GM18508 (cell line): ENCODE data around the gene CA12.
"Not testable (repeated sequence)": the region's sequence is repeated elsewhere in the genome, so short reads cannot be mapped to it uniquely, and the experiment has no call there.

Source experiments
- ATAC-seq: cut with Tn5 transposase; IDR thresholded peaks from one replicate; pipeline ENCODE4 v1.9.1; 2021; ENCODE audit warnings: moderate number of reproducible peaks; ENCODE audit not compliant: insufficient read depth, unreplicated experiment

CA12 gene

DNA sequence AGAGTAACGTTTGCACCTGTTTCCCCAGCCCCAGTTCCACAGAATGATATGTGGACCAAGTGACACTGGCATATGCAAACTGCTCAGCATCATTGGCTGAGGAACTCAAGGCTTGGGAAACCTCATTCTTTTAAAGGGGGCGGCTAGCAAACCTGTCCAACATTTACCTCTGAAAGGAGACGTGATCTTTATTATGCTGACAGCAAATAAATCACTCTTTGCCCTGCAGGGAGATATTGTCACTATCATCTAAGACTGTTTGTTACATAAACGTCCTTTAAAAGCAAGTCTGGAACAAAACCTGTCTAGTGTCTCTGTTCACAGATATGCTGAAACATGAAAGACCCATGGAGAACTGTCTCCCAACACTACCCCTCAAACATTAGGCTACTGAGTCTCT is 21.5 kb downstream of the CA12 start:
- no peak for ATAC-seq

DNA sequence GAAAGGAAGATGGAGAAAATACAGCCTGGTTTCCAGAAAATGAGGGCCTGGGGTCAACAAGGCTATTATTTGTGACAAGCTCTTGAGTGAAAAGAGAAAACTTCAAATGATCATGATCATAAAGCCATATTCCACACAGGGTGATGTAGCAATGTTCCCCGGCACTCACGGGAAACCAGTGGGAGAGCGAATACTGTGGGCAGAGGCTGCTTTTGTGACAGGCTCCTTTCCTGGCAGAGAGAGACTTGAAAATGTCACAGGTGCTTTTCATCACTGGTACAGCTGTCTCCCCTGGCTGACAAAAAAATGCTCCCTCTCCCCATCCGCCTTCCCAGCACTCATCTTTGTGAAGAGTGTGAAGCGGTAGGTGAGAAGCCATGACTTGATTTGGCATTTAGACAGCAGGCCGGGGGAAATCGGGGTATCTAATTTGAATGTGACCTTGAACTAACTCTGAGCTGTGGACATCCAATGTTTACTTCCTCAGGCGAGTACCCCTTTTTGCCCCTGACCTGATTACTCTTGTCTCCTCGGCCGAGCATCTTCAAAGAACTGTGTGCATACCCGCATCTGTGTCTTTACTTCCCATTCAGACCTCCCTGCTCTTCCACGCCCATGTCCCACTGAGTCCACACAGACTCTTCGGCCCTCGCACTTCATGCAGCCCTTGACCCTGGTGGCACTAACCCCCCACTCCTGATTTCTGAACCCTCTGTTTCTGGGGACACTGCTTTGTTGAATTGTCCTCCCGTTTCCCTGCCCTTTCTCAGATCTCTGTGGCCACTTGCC is 23.2 kb downstream of the CA12 start:
- no peak for ATAC-seq

DNA sequence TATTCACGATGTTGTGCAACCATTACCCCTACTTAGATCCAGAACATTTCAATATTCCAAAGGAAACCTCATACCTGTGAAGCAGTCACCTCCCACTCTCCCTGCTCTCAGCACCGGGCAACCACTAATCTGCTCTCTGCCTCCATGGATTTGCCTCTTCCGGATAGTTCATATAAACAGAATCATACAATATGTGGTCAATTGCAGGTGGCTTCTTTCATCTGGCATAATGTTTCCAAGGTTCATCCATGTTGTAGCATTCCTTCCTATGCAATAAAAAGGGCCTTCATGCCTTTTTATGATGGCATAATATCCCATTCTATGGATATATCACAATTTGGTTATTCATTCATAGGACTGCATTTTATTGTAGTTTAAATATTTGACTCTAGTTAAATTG is 23.9 kb downstream of the CA12 start:
- no peak for ATAC-seq

DNA sequence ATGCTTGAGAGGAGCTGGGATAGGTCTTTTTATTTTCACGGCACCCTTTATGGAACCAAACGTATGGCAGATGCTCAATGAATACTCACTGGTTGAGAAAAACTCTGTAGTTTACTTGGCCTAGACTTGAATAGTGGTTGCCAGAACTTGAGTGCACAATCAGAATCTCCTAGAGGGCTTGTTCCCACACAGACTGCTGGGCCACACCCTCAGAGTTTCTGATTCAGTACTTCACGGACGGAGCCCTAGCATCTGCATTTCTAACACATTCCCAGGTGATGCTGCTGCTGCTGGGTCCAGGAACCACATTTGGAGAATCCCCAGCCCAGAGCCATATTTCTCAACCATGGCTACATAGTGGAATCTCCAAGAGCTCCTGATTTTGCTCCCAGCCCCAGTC is 24.6 kb downstream of the CA12 start:
- no peak for ATAC-seq

DNA sequence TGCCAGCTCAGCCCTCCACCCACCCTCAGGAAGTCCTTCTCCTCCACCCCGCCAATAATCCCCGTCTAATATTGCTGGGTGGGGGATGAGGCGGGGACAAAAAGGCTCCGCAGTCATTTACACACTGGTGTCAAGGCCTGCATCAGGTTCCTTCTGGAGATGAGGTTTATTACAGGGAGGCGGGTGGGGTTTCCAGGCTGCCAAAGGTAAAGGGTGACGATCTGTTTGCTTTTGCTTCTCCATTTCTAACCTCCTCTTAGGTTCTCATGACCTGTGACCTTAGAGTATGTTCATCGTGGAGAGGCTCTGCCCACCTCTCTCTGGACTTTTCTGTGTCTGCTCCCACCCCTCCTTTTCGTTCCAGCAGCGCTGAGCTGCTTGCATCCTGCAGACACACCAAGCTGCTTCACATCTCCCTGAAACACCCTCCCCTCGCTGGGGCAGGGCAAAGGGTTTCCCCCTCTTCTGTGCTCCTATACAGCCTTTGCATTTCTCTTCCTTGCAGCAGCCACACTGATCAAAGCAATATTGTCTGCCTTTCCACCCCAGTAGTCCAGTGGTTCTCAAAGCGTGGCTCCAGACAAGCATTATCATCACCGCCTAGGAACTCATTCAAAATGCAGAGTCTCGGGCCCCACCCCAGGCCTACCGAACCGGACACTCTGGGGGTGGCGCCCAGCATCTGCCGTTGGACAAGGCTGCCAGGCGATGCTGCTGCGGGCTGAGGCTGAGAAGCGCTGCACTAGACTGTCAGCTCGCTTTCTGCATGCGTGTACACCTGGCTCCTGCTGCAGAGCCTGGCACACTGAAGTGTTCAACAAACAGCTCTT is 26.6 kb downstream of the CA12 start:
- ATAC-seq = no peak

DNA sequence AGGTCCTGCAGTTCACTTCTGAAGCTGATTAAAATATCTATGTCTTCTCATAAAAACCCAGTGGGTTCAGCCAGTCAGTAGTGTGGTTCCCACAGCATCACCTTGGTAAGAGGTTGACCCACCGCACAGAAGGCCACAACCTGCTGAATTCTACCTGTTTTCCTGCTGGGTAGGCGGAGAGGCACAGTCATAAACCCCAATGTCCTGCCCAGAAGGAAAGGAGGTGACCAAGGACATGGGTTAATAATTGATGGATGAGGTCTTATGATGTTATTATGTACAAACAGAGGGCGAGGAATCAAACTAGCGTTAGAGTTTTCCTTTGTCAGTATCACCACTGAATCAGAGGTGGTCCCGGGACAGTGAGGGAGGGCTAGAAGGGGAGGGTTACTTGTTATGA is 27.8 kb downstream of the CA12 start:
- ATAC-seq = no peak

DNA sequence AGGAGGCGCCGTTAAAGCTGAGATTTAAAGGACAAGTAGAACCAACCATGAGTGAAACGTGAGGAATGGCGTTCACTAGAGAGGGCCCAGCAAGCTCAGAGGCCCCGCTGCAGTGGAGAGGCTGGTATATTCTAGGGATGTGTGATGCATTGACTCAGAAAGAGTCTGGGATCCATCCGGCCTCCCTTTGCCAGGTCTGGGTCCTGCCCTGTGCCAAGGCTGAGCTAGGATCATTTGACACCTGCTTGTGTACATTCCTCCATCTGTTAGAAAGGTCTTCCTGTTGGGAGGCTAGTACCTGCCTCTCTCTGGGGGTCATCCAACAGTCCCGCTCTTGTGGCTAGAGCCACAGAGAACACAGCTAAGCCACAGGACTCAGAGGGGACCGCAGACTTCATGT is 28.4 kb downstream of the CA12 start:
- ATAC-seq = no peak

DNA sequence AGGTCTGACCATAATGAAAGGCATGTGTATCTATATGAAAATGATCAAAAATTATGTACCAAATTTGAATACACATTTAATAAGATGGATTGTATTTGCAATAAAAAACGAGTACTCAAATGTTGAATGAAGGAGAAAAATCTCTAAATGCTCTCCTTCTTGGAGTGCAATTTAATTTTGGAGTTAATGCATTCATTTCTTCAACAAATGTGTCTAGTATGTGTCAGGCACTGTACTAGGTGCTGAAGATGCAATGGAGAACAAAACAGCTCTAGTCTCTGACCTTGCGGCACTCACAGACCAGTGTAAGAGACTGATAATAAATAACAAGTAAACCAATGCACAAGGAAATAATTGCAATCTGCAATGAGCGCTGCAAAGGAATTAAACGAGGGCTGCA is 28.8 kb downstream of the CA12 start:
- ATAC-seq = no peak

DNA sequence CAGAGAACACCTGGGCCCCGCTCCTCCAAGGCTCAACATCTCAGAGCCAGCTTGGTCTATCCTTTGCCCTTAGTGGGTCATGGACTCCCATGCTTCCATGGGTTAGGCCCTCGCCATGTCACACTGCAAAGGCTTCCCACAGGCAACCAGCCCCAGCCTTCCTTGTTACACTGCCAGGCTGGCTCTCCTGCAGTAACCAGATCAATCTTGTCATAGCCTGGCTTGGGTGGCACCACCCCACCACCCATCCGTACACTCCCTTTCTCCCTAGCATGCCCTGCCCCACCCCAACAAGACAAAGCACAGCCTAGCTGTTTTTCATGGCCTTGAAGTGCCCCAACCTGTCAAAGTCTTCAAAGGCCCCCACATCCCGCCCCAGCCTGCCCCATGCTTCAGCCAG is 30.5 kb downstream of the CA12 start:
- ATAC-seq = no peak

DNA sequence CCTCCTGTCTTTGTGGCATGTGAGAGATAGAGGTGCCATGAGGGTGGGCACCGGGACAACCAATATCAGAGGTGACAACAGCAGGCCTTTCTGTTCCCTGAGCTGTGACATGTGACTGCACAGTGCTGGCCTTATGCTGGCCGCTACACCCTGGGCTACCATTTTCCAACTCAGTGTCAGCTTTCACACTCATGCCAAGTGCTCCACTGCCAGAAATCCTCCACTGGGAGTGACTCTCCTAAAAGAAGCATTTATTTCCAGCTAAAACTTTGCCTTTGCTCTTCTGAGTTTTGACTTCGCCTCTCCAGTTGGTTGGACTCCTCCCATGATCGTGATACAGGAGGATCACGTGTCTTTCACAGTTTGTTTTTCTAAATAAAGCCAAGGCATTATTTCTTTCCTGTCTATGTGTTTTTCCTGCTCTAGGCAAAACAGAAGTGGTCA is 31.4 kb downstream of the CA12 start:
- no peak for ATAC-seq

DNA sequence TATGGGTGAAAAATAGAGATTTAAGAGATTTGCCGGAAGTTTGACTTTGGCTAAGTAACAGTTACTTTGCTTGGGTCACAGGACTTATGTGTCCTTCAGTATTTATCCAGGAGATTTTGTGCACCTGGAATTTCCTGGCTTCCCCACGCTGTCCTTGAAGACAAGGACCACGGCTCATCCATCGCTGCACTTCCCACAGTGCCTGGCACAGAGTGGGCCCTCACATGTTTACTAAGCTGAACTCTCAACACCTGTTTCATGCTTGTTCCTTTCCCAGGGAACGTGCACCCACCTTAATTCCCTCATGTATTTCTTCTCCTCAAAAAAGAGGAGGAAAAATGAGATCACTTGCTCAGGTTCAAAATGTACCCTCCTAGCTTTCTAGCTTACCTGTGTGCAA is 32.0 kb downstream of the CA12 start:
- ATAC-seq = no peak

DNA sequence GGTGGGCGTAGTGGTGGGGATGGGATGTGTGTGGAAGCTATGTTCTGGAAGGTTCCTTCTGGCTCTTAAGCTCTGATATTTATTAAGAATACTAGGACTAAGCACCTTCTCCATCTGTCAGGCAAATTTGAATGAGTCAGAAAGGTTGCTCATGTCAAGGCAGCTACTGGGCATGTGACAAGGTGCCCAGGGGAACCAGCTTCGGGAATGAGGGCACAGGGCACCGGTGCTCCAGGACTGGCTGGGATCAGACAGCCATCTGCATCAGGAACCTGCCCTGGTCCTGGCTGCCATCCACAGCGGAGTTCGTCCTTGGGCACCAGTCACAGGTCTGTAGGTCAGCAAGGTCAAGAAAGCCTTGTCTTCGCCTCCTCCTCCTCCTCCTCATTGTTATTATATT is 32.5 kb downstream of the CA12 start:
- no peak for ATAC-seq

DNA sequence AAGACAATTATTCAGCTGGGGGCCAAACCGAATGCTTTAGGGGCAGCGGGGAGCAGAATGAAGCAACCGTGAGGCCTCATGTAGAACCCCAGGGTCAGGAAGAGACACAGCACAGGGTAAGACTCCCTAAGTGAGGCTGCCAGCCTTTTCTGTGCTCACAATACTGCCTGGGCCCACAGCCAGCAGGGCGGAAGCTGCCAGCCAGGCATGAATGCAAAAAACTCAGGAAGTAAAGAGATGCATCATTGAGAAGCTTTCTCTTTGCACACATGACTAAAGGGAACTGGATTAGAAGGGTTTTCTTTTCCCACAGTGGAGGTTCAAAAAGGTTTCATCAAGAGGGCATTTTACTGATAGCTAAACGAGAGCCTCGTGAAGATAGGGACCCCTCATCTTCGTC is 33.3 kb downstream of the CA12 start:
- no peak for ATAC-seq

DNA sequence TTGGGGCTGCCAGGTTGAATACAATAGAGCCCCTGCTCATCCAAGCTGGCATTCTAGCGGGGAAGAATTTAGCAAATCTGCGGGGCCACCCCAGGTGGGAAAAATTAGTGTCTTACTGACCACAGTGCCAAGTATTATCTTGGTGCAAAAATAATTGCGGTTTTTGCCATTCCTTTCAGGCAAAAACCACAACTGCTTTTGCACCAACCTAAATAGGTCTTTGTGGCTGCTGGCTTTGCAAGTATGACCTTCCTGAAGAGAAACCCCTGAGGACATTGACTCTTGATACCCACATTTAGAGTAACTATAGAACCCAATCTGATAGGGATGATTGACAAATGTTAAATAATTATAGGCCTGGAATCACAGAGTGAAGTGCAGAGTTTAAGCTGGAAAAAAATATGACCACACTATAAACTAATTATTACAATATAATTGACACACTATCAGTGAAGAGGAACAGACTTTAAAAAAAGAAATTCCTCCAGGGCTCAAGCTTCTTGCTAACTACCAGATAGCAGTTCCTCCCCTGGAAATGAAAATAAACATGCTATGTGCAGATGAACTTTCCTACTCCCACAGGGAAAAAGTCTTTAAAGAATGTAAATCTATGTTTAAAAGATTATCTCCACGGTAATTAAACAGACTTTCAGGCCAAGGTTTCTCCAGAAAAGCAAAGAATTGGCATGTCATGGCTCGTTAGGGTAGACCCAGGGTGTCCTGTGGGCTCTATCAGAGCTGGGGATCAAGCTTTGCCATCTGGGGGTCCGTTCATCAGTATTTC is 34.4 kb downstream of the CA12 start:
- ATAC-seq = no peak

DNA sequence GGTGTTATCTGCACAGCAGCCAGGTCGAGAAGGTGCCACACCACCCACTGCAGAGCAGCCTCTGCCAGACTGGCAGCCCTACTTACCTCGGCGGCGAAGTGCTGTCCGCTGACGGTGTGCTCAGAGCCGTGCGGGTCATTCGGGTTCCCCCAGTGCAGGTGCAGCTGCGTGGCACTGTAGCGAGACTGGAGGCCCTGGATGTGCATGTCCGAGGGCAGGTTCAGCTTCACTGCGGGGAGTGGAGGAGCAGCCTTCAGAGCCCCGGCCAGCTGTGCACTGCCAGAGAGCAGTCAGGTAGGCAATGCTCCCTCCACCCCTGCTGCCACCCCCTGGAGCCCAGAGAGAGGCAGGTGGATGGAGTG is 36.3 kb downstream of the CA12 start:
- ATAC-seq = no peak

DNA sequence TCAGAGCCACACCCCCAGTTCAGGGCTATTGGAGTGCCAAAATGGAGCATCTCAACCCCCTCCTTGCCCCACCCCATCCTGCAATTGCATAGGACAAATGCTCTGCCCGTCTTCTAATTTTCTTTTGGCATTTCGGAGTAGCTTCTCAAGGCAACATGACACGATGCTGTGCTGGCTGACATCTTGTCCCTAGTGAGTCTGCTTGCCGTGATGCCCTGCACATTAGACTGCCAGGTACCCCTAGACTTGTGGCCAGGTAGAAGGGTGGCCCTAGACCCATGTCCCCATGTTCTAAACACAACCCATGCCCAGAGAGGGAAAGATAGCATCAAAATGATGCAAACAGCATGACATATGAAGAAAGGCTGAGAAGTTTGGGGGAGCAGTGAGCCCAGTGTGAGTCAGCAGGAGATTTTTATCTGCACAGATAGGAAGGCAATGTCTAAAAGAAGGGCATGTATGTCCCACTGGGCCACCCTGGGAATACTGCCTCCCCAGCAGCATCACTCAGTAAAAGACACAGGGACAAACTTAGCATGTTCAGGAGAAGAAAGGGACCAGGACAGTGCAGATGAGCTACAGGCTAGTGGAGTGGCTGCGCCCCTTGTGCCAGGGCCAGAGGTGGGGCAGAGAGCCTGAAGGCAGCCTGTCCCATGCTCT is 36.8 kb downstream of the CA12 start:
- no peak for ATAC-seq

DNA sequence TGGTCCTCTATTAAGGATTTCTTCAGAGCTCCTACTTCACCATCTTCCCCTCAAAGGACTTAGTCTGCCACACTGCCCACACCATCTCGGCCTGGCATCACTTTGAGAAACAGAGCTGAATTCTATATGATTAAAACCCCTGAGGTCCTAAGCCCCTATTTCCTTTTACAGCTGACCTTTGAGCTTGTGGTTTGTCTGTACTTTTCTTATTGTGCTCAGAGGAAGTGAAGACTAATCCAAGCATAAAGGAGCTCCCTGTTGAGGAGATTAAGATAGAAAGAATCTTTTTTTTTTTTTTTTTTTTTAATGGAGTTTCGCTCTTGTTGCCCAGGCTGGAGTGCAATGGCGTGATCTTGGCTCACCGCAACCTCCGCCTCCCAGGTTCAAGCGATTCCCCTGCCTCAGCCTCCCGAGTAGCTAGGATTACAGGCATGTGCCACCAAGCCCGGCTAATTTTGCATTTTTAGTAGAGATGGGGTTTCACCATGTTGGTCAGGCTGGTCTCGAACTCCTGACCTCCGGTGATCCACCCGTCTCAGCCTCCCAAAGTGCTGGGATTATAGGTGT is 38.6 kb downstream of the CA12 start:
- not testable (repeated sequence) for ATAC-seq

DNA sequence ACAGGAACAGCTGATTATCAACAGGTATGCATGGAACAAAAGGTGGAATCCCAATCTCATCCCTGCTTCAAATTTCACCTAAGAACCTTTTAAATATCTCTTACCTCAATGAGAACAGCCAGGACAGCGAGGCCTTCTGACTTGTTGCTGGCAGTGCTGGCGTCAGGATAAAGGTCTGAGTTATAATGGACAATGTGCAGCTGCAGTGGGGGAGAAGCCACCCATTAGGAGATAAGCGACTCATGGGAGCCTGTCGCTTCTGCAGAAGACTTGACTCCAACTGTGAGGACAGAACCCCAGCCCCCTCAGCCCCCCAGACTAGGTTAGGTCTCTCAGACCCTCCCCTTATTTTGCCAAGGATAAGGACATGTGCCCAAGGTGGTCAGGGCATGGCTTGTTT is 39.7 kb downstream of the CA12 start:
- no peak for ATAC-seq

DNA sequence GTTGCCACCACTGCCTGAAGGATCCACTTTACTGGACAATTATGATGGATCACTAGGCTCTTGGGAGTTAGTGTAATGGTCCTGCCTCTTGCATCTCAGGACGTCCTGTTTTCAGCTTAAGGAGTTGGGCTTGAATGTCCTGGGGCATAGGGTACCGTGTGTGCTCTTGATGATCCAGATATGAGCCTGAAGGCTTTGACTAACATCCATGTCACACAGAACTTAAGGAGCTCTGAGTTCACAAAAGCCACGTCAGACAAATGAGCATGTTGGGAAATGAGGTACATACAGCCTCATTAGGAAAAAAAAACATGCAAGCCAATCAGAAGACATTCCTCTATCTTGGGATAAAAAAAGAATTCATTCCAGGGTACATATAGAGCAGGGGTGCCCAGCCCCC is 40.8 kb downstream of the CA12 start:
- no peak for ATAC-seq

DNA sequence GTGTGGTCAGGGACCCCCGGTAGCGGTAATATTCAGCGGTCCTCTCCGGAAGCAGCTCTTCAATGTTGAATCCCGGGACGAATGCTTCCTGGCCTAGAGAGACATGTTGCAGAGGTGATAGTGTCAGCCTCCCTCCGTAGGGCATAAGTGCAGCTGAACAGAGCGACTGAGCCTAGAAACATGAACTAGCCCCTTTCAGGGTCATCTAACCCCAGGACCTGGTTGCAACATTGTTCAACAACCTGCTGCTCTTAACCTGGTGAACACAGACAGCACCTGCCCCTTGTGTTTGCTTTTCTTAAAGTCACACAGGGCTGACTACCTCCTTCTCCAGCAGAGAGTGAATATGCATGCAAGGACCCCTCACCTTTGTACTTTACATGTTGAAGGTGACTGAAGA is 41.3 kb downstream of the CA12 start:
- no peak for ATAC-seq
